HG03097 (cell line): ENCODE results near the gene TCP11.

ENCODE experiments used
- ATAC-seq: cut with Tn5 transposase; IDR thresholded peaks from one replicate; pipeline ENCODE4 v1.9.1; 2021; ENCODE audit not compliant: unreplicated experiment, low FRiP score

TCP11 gene

DNA sequence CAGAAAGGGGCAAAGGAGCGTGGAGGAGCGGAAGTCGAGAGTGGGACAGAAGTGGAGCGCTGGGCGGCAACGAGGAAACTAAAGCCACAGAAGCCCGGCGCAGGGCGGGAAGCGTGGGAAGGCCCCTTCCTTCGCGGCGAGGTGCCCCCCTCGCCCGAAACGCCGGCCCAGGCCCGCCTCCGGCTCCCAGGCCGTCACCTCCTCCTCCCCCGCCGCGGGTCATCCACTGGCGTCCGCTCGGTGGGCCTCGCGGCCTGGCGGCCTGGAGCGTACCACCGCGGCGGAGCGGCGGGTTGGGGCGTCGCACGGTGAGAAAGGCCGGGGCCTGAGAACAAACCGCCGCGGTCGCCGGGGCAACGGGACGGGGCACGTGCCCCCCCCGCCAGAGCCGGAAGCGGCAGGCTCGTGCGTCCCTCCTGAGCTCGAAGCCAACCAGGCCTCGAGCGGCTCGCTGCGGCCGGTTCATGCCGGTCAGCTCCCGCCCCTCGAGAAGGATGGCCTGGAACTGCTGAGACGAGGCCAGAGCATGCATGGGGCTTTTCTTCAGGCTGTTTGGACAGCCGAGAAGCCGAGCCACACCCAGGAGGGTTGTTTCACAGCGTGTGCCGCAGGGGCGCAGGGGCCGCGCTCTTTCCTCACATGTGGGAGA lies at the start of gene TCP11:
Gene TCP11, minus strand, starts transcription at position 333 of the 649 bp plus-strand sequence. CDS start 469 bp downstream, outside the sequence.
- no peak for ATAC-seq

- no peak for ATAC-seq
Measured at GRCh38 chr6:35190306-35190705, 49.2 kb upstream of the TCP11 start.

DNA sequence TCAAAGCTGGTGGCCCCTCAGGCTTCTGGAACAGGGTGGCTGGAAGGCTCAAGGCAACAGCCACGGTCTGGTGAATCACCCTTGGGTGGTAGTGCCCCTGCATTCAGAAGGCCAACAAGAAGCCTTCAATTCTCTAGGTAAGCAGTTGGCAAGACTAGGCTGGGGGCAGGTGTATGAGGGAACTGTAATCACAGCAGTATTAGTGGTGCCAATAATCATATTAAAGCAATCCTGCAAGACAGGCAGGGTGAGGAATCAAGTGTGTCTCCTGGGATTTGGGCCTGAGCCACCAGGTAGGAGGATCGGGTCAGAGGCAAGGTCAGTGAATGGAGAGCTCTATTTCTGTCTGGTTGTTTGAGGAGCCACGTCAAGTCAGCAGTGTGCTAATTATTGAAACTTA lies 47.7 kb upstream of the TCP11 start:
- no peak for ATAC-seq

DNA sequence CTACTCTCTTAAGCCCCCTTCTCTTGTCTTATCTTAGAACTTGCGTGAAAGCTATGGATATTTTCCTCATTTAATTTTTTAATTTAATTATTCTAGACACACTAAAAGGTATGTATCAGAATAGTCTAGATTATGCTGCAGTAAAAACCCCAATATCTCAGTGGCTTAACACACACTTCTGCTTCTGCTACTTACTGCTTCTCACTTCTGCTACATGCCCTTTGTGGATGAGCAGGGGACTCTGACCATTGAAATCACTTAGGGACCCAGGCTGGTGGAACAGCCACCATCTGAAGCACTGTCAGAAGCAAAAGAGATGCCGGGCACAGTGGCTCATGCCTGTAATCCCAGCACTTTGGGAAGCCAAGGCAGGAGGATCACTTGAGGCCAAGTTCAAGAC lies 45.4 kb upstream of the TCP11 start:
- ATAC-seq: no peak

GRCh38 chr6:35185971-35186370 lies 44.8 kb upstream of the TCP11 start:
- ATAC-seq: no peak

- no peak for ATAC-seq
Measured at GRCh38 chr6:35185302-35185681, 44.2 kb upstream of the TCP11 start.

- no peak for ATAC-seq
Measured at GRCh38 chr6:35184580-35185301, 43.6 kb upstream of the TCP11 start.

- no peak for ATAC-seq
Measured at GRCh38 chr6:35183935-35184334, 42.8 kb upstream of the TCP11 start.

- ATAC-seq: no peak
Measured at GRCh38 chr6:35183281-35183680, 42.1 kb upstream of the TCP11 start.

DNA sequence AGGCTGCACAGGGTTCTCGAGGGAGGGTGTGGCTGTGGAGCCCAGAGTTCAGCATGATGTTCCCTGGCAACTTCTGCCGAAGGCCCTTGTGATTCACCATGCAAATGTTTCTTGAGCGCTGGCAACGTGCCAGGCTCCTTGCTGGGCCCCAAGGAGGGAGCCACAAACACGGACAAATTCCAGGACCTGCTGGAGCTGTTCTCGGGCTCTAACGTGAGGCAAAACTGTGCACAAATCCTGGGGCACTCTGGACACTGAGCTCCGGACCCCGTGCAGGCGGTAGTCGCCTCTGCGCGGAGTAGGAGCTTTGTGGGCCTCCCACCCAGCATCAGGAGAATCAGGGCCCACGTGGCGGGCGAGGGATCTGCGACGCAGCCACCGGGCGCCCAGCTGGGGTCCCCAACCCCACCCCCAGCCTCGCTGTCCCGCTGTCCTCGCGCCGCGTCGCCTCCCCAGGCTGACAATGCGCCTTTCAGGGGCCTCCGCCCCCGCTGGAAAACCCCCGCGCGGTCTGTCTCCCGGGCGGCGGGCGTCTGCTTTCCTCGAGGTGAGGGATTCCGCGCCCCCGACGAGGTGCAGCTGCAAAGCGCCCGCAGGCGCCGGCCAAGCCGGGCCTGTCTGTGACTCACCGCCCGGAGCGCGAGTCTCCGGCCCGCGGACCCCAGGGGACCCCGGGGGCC lies 40.9 kb upstream of the TCP11 start:
- ATAC-seq: no peak

DNA sequence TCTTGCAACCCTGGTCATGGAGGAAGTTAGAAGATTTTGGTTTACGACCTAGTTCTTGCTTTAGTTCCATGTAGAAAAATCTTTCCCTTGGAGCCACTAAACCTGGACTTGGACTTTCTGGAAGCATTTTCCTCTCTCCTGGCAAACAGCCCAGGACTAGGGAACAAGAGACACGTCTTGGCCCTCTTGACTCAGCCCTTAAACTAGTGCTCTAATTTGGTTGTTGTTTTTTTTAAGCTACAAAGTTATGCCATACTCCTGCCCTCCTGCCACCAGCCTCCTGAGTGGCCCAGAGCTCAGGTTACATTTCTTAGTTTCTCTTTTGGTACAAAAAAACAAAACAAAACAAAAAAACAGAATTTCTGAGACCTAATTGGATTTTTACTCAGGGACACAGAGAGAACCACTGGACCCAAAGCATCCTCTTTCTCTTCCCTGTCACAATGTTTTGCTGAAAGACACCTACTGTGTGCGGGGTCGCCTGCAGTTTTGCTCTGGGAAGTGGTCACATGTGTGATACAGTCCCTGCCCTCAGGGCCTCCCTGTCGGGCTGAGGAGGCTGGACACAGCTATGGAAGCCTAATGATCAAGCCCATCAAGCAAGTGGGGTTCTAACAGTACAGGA lies 40.3 kb upstream of the TCP11 start:
- no peak for ATAC-seq

- no peak for ATAC-seq
Measured at GRCh38 chr6:35179901-35180535, 38.9 kb upstream of the TCP11 start.

GRCh38 chr6:35178932-35179832 lies 38.0 kb upstream of the TCP11 start:
- no peak for ATAC-seq

DNA sequence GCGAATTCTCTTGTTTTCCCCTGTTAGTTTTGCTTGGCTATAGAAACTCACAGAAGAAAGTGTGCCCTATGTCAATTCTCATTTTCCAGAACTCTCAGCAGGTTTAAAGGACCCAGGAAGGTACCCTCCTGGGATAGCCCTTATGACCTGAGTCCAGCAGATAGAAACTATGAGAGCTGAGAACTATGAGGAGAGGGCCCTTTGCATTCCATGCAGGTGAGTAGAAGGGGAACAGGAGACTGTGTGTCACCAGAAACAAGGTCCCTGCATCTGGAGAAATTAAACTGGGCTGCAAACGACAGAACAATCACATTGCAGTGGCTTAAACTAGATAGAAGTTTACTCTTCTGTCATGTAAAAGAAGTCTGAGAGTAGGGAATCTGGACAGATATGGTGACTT lies 36.9 kb upstream of the TCP11 start:
- ATAC-seq: no peak

DNA sequence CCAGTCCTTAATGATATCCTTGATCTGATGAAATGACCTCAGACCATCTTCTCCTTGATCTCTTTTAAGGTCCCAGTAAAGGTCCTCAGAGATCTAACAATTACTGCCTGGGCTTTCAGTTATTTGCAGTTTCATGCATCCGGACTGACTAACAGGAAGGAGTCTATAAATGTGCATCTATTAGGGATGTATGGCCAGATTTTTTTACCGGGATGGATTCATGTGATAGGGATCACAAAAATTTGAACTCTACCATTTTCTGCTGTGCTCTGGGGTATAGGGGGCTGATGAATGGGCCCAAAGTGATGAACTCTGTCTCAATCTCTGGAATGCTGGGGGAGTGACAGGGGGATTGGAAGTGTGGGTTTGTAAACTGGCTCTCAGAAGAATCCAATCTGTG lies 36.5 kb upstream of the TCP11 start:
- ATAC-seq: no peak

- no peak for ATAC-seq
Measured at GRCh38 chr6:35177157-35177556, 36.0 kb upstream of the TCP11 start.

GRCh38 chr6:35176301-35177024 lies 35.3 kb upstream of the TCP11 start:
- no peak for ATAC-seq

- no peak for ATAC-seq
Measured at GRCh38 chr6:35174501-35174900, 33.4 kb upstream of the TCP11 start.

GRCh38 chr6:35174088-35174434 lies 32.9 kb upstream of the TCP11 start:
- no peak for ATAC-seq
